Mesenchymal stem cell (in vitro differentiated cells and primary cell): ENCODE results near the gene BNIP3.

Experiments
- DNase-seq: peaks from one replicate; pipeline ENCODE4 v3.0.0-alpha.2; 2013
- H2AFZ ChIP-seq: one replicate; pipeline ENCODE4 v1.6.1; 2013; ENCODE audit warnings: low read depth, mild to moderate bottlenecking, control low read depth, inconsistent platforms, low read length, moderate library complexity
- H2AK5ac ChIP-seq: 2 replicates; pipeline ENCODE4 v1.6.1; 2013; ENCODE audit warnings: low read length, moderate library complexity, mild to moderate bottlenecking, inconsistent platforms; ENCODE audit not compliant: severe bottlenecking
- H2BK120ac ChIP-seq: one replicate; pipeline ENCODE4 v1.6.1; 2013; ENCODE audit warnings: low read depth, mild to moderate bottlenecking, inconsistent platforms, low read length, moderate library complexity
- H2BK12ac ChIP-seq, 2 experiments: one replicate each; pipeline ENCODE4 v1.6.1; 2013; ENCODE audit warnings: inconsistent platforms in 2 of 2, low read length in 2 of 2, mild to moderate bottlenecking in 2 of 2, moderate library complexity in 2 of 2, control low read depth in 1 of 2
- H2BK15ac ChIP-seq: one replicate; pipeline ENCODE4 v1.6.1; 2013; ENCODE audit warnings: mild to moderate bottlenecking, low read depth, inconsistent platforms; ENCODE audit not compliant: poor library complexity, severe bottlenecking
- H2BK5ac ChIP-seq: 2 replicates; pipeline ENCODE4 v1.6.1; 2013; ENCODE audit warnings: low read depth, mild to moderate bottlenecking, low read length, control low read depth, inconsistent platforms; ENCODE audit not compliant: poor library complexity, severe bottlenecking
- H3K14ac ChIP-seq, 2 experiments: one replicate each; pipeline ENCODE4 v1.6.1; 2013; ENCODE audit warnings: inconsistent platforms in 2 of 2, low read length in 2 of 2, control low read depth in 1 of 2, mild to moderate bottlenecking in 1 of 2, moderate library complexity in 1 of 2
- H3K18ac ChIP-seq, 2 experiments: one replicate each; pipeline ENCODE4 v1.6.1; 2013; ENCODE audit warnings: inconsistent platforms in 2 of 2, low read length in 2 of 2, control low read depth in 1 of 2, low read depth in 1 of 2, mild to moderate bottlenecking in 1 of 2
- H3K23ac ChIP-seq, 2 experiments: one replicate each; pipeline ENCODE4 v1.6.1; 2013; ENCODE audit warnings: inconsistent platforms in 2 of 2, low read length in 2 of 2, mild to moderate bottlenecking in 2 of 2, moderate library complexity in 2 of 2, control low read depth in 1 of 2
- H3K27ac ChIP-seq: 2 replicates; pipeline ENCODE4 v1.5.1; 2013; ENCODE audit warnings: mild to moderate bottlenecking, moderate library complexity, low read length, control low read depth, inconsistent platforms; ENCODE audit not compliant: poor library complexity, severe bottlenecking
- H3K27me3 ChIP-seq, 2 experiments: 2 replicates each; pipeline versions ENCODE4 v1.6.1 to v1.7.0; 2013; ENCODE audit warnings: low read length in 2 of 2, mild to moderate bottlenecking in 2 of 2, moderate library complexity in 2 of 2, control low read depth in 1 of 2, inconsistent platforms in 1 of 2; ENCODE audit not compliant: control insufficient read depth in 1 of 2, insufficient read depth in 1 of 2
- H3K36me3 ChIP-seq, 2 experiments: 2 replicates each; pipeline versions ENCODE4 v1.6.1 to v1.7.0; 2013; ENCODE audit warnings: low read length in 2 of 2, control low read depth in 1 of 2, inconsistent platforms in 1 of 2, low read depth in 1 of 2, mild to moderate bottlenecking in 1 of 2; ENCODE audit not compliant: insufficient read depth in 2 of 2, control insufficient read depth in 1 of 2
- H3K4ac ChIP-seq, 2 experiments: one replicate each; pipeline ENCODE4 v1.6.1; 2013; ENCODE audit warnings: inconsistent platforms in 2 of 2, low read length in 2 of 2, mild to moderate bottlenecking in 2 of 2, moderate library complexity in 2 of 2, control low read depth in 1 of 2, low read depth in 1 of 2
- H3K4me1 ChIP-seq: 2 replicates; pipeline ENCODE4 v1.6.1; 2013; ENCODE audit warnings: low read depth, low read length, control low read depth; ENCODE audit not compliant: control insufficient read depth, insufficient read depth
- H3K4me2 ChIP-seq: 2 replicates; pipeline ENCODE4 v1.6.1; 2013; ENCODE audit warnings: low read length, mild to moderate bottlenecking, inconsistent platforms; ENCODE audit not compliant: poor library complexity, severe bottlenecking
- H3K4me3 ChIP-seq, 2 experiments: 2 replicates each; pipeline versions ENCODE4 v1.5.1 to v1.7.0; 2013; ENCODE audit warnings: low read length in 2 of 2, mild to moderate bottlenecking in 2 of 2, control low read depth in 1 of 2, low read depth in 1 of 2; ENCODE audit not compliant: insufficient read depth in 1 of 2
- H3K79me1 ChIP-seq: replicated peaks from 2 replicates; pipeline ENCODE4 v1.6.1; 2013; ENCODE audit warnings: mild to moderate bottlenecking, control low read depth, low read length, inconsistent platforms; ENCODE audit not compliant: poor library complexity, severe bottlenecking
- H3K9ac ChIP-seq: 2 replicates; pipeline ENCODE4 v1.7.0; 2013; ENCODE audit warnings: mild to moderate bottlenecking, low read length, moderate library complexity
- H3K9me3 ChIP-seq: 2 replicates; pipeline ENCODE4 v1.7.0; 2013; ENCODE audit warnings: mild to moderate bottlenecking, low read length; ENCODE audit not compliant: control insufficient read depth
- H4K8ac ChIP-seq: one replicate; pipeline ENCODE4 v1.6.1; 2013; ENCODE audit warnings: inconsistent platforms, mild to moderate bottlenecking, low read length, moderate library complexity
- H4K91ac ChIP-seq: one replicate; pipeline ENCODE4 v1.6.1; 2013; ENCODE audit warnings: mild to moderate bottlenecking, low read length, inconsistent platforms
- WGBS: methylation state at CpG from one replicate; pipeline ENCODE4 v1.1.7; 2013; ENCODE audit warnings: mixed read lengths; 5-methylcytosine and 5-hydroxymethylcytosine counted together

Gene BNIP3

DNA sequence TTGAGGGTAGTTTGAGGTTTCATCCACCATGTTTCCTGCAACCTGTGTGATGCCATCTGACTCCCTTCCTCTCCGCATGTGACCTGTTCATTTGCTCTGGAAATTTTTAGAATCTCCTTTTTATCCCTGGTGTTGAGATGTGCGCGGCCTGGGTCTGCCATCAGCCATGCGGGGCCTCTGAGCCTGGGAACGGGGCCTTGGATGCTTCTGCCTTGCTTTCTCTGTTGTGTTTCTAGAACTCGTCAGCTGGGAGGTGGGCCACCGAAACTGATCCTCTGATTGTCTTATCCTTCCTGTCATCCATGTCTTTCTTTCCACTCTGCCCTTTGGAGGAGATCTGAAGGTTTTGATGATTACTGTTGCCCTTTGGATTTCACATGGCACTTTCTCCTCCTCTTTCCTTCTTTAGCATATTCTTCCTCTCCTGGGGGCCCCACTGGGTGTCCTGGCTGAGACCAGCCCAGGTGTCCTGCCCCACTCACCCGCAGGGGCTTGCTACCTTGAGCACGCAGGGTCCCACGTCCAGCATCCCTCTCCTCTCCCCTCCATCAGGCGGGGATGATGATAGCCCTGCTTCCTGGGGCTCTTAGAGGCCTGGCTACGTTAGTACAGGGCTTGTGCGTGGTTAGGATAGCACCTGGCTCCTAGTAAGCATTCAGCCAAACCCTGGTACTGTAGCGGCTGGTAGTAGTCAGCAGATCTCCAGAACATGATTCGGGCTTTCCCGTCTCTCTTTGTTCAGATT lies 51.0 kb downstream of the BNIP3 start:
- Histone ChIP-seq H2BK15ac (no peak overlapping the region), H2BK12ac (no peak overlapping the region), H3K36me3 (peaks cover 14 to 28% of the 10 kb centered on the region in 2 experiments), H4K91ac (peak overlapping the region; percentile 5), H3K4ac (no peak overlapping the region), H3K18ac (peak overlapping the region in 1 of 2 experiments; percentile 10), H3K9ac (no peak overlapping the region), H2AK5ac (no peak overlapping the region), H3K9me3 (no peaks in the 10 kb centered on the region), H2AFZ (no peak overlapping the region), H3K79me1 (peaks cover 17% of the 10 kb centered on the region), H3K4me1 (peaks cover 38% of the 10 kb centered on the region), H2BK5ac (no peak overlapping the region), H3K14ac (peak overlapping the region in 1 of 2 experiments; percentile 78), H3K4me2 (peak overlapping the region; percentile 6), H2BK120ac (no peak overlapping the region), H3K23ac (no peak overlapping the region), H3K27me3 (no peaks in the 10 kb centered on the region), H3K4me3 (no peak overlapping the region), H3K27ac (no peak overlapping the region), H4K8ac (peak overlapping the region; percentile 4)
- DNase-seq, result no peak
- WGBS, result 96% methylated on average over 14 of the region's 16 CpGs

DNA sequence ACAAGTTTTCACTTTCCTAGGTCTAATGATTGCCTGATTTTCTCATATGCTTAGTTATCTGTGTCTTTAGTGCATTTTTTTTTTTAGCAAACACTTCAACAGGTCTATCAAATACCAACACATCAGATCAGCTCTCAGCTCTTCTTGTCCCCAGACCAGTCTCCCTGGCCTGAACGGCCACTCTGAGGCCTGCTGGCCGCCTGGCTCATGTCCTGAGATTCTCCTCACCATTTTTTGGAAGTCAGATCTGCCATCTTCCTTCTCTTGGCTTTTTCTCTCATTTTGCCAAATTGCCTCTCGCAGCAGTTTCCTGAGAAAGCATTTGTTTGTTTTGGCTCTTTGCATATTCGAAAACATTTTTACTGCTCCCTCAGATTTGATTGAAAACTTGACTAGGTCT lies 51.6 kb downstream of the BNIP3 start:
- Histone ChIP-seq H3K9me3 (peaks cover under 1% of the 10 kb centered on the region), H3K36me3 (peaks cover 9 to 29% of the 10 kb centered on the region in 2 experiments), H2BK5ac (no peak overlapping the region), H2BK12ac (no peak overlapping the region), H4K8ac (no peak overlapping the region), H3K27me3 (no peaks in the 10 kb centered on the region), H3K4me1 (peaks cover 38% of the 10 kb centered on the region), H3K23ac (no peak overlapping the region), H3K27ac (no peak overlapping the region), H3K18ac (no peak overlapping the region), H2AK5ac (peak overlapping the region; percentile 79), H3K9ac (no peak overlapping the region), H2BK120ac (no peak overlapping the region), H3K4me2 (no peak overlapping the region), H2AFZ (no peak overlapping the region), H3K79me1 (peaks cover 17% of the 10 kb centered on the region), H3K4me3 (no peak overlapping the region), H4K91ac (no peak overlapping the region), H2BK15ac (no peak overlapping the region), H3K4ac (no peak overlapping the region), H3K14ac (no peak overlapping the region)
- DNase-seq, result no peak
- over 99% methylated on average over 4 of the region's 4 CpGs for WGBS

DNA sequence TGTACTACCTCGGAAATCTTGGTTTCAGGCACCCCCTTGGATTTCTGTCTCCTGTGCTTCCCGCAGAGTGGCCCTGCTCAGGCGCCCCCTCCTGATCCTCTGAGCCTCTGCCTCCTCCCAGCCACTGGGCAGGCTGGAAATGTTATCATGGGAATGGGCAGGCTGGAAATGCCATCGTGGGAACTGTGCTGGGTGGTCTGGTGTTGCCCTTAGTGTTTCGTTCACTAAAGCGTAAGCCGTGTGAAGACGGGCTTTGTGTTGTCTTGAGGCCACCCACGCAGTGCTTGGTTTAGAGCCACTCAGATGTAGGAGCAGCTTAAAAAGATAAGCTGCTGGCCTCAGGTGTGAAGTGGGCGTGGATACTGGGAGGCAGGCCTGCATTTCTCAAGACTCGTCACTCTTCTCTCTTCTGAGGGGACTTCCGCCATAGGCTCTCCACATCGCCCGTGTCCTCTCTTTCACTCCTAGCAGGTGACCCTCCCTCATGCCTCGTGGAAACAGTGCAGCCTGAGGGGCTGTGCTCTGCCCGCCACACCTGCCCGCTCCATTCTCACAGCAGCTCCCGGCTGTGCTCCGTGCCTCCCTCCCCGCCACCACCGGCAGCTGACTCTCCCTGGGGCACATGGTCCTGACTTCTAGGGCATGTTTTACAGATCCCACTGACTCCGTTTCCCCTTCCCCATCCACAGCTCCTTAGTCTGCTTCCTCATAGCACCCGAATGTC lies 52.4 kb downstream of the BNIP3 start:
- H3K9ac ChIP-seq, result peak overlapping the region; percentile 17
- H2BK5ac ChIP-seq, result no peak overlapping the region
- peak; percentile 15 for DNase-seq
- H4K91ac ChIP-seq, result no peak overlapping the region
- peaks cover under 1 to 23% of the 10 kb centered on the region in 2 experiments for H3K36me3 ChIP-seq
- no peak overlapping the region for H3K4ac ChIP-seq
- peaks cover 12% of the 10 kb centered on the region for H3K79me1 ChIP-seq
- H3K18ac ChIP-seq, result peak overlapping the region; percentile 5 to 50
- peak overlapping the region in 1 of 2 experiments; percentile 51 for H3K14ac ChIP-seq
- no peak overlapping the region for H2BK12ac ChIP-seq
- peak overlapping the region; percentile 6 for H2BK15ac ChIP-seq
- H2AK5ac ChIP-seq, result peak overlapping the region; percentile 60
- no peak overlapping the region for H3K4me3 ChIP-seq
- H3K23ac ChIP-seq, result peak overlapping the region in 1 of 2 experiments; percentile 47
- peaks cover 38% of the 10 kb centered on the region for H3K4me1 ChIP-seq
- H3K27ac ChIP-seq, result peak overlapping the region; percentile 90
- H2BK120ac ChIP-seq, result no peak overlapping the region
- WGBS, result 84% methylated on average over 23 of the region's 23 CpGs
- no peak overlapping the region for H4K8ac ChIP-seq
- no peak overlapping the region for H2AFZ ChIP-seq
- H3K27me3 ChIP-seq, result no peaks in the 10 kb centered on the region
- H3K4me2 ChIP-seq, result peak overlapping the region; percentile 35
- peaks cover 8% of the 10 kb centered on the region for H3K9me3 ChIP-seq
